ENCODE results near the gene PYCARD. TPM values are rescaled to one million over a fixed set of nuclear protein-coding genes. Genes with fewer than 3 reads are reported as not detected.

Gene PYCARD
- total RNA-seq, 1 experiment from 2014 or later: 99.4 TPM

GRCh38 chr16:31229501-31229900 is 26.9 kb upstream of the PYCARD start:
- ChIA-PET POLR2A (no interaction called here), CTCF (no interaction called here)
- in situ Hi-C loops (cut with HindIII; ENCODE audit: low pct_unique_long_range_greater_than_20kb, low sequenced_read_pairs) (no loop called here), intact Hi-C loops (cut with micrococcal nuclease; ENCODE audit: unreplicated experiment) (no loop called here)
- no peaks in the 10 kb centered on the region for H3K4me1 ChIP-seq (ENCODE audit: control insufficient read depth, insufficient read depth, low read length)
- H3K9me3 ChIP-seq (ENCODE audit: control insufficient read depth, insufficient read depth, low read depth, low read length): no peaks in the 10 kb centered on the region
- H3K4me3 ChIP-seq (ENCODE audit: low read depth in 2 of 2, low read length in 2 of 2): no peak overlapping the region
- ATAC-seq (no peak), DNase-seq (ENCODE audit: low read depth, low spot score) (no peak)
- no TSS peak for BruUV-seq (replicated peaks)
- H3K27me3 ChIP-seq (ENCODE audit: control insufficient read depth, insufficient read depth, low read length): no peaks in the 10 kb centered on the region
- H3K36me3 ChIP-seq (ENCODE audit: control insufficient read depth, insufficient read depth, low read length): no peaks in the 10 kb centered on the region
- TF ChIP-seq CTCF (IDR thresholded peaks at IDR 0.05) (no peak), SIN3A (IDR thresholded peaks at IDR 0.05; ENCODE audit: borderline replicate concordance, insufficient read depth, low read depth, low read length) (no peak), TCF7L2 (IDR thresholded peaks at IDR 0.05; ENCODE audit: low read depth, low read length) (no peak), POLR2AphosphoS5 (IDR thresholded peaks at IDR 0.05; ENCODE audit: low read depth, low read length) (no peak)
- TF ChIP-seq, protein P1, sequence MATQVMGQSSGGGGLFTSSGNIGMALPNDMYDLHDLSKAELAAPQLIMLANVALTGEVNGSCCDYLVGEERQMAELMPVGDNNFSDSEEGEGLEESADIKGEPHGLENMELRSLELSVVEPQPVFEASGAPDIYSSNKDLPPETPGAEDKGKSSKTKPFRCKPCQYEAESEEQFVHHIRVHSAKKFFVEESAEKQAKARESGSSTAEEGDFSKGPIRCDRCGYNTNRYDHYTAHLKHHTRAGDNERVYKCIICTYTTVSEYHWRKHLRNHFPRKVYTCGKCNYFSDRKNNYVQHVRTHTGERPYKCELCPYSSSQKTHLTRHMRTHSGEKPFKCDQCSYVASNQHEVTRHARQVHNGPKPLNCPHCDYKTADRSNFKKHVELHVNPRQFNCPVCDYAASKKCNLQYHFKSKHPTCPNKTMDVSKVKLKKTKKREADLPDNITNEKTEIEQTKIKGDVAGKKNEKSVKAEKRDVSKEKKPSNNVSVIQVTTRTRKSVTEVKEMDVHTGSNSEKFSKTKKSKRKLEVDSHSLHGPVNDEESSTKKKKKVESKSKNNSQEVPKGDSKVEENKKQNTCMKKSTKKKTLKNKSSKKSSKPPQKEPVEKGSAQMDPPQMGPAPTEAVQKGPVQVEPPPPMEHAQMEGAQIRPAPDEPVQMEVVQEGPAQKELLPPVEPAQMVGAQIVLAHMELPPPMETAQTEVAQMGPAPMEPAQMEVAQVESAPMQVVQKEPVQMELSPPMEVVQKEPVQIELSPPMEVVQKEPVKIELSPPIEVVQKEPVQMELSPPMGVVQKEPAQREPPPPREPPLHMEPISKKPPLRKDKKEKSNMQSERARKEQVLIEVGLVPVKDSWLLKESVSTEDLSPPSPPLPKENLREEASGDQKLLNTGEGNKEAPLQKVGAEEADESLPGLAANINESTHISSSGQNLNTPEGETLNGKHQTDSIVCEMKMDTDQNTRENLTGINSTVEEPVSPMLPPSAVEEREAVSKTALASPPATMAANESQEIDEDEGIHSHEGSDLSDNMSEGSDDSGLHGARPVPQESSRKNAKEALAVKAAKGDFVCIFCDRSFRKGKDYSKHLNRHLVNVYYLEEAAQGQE (IDR thresholded peaks at IDR 0.05; ENCODE audit: insufficient read depth in 1 of 2, low read depth in 2 of 2, low read length in 1 of 2): no peak
- no peak overlapping the region for H3K27ac ChIP-seq (ENCODE audit: low read length)

DNA sequence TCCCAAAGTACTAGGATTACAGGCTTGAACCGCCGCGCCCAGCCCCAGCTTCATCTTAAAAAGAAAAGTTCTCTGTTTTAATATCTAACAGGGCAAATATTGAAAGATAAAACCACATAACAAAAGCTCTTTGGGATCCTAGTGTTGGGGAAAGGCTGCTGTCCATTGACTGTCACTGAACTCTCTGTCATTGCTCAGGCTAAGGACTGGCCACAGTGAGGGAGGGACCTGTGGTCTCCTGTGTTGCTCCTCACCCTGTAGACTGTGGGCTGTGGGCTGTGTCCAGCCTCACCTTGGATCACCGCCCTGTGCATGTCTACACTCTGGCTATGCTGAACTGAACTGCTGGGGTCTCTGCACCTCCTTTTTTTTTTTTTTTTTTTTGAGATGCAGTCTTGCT is 25.6 kb upstream of the PYCARD start:
- H3K9me3 ChIP-seq (ENCODE audit: control insufficient read depth, insufficient read depth, low read depth, low read length): no peaks in the 10 kb centered on the region
- CTCF ChIA-PET: no interaction called here
- no peak for TF ChIP-seq TCF7L2 (IDR thresholded peaks at IDR 0.05; ENCODE audit: low read depth, low read length)
- no peak for TF ChIP-seq POLR2AphosphoS5 (IDR thresholded peaks at IDR 0.05; ENCODE audit: low read depth, low read length)
- TF ChIP-seq SIN3A (IDR thresholded peaks at IDR 0.05; ENCODE audit: borderline replicate concordance, insufficient read depth, low read depth, low read length): no peak
- TF ChIP-seq CTCF (IDR thresholded peaks at IDR 0.05): no peak
- TF ChIP-seq, protein P1 (IDR thresholded peaks at IDR 0.05; ENCODE audit: insufficient read depth in 1 of 2, low read depth in 2 of 2, low read length in 1 of 2): no peak
- in situ Hi-C loops (cut with HindIII; ENCODE audit: low pct_unique_long_range_greater_than_20kb, low sequenced_read_pairs) (no loop called here), intact Hi-C loops (cut with micrococcal nuclease; ENCODE audit: unreplicated experiment) (no loop called here)
- no peaks in the 10 kb centered on the region for H3K36me3 ChIP-seq (ENCODE audit: control insufficient read depth, insufficient read depth, low read length)
- POLR2A ChIA-PET: no interaction called here
- no peak for ATAC-seq
- H3K27ac ChIP-seq (ENCODE audit: low read length): no peak overlapping the region
- BruUV-seq (replicated peaks): no TSS peak
- H3K4me3 ChIP-seq (ENCODE audit: low read depth in 2 of 2, low read length in 2 of 2): no peak overlapping the region
- no peaks in the 10 kb centered on the region for H3K27me3 ChIP-seq (ENCODE audit: control insufficient read depth, insufficient read depth, low read length)
- H3K4me1 ChIP-seq (ENCODE audit: control insufficient read depth, insufficient read depth, low read length): no peaks in the 10 kb centered on the region
- no peak for DNase-seq (ENCODE audit: low read depth, low spot score)

Data from Panc1 (cell line).